DMS79 treated with DMSO at 0.1 percent for 48 hours (cell line): ENCODE measurements around the gene PREX1.

Experiments used
- DNase-seq: peaks from one replicate; lab custom pipeline; 2025; lab: John Stamatoyannopoulos, UW

PREX1 gene

GRCh38 chr20:48732081-48732829, 95.5 kb downstream of the PREX1 start:
- peak; percentile 21 for DNase-seq

- DNase-seq = no peak
These were observed 96.3 kb downstream of the PREX1 start for GRCh38 chr20:48731536-48731935.

- no peak for DNase-seq
These were observed 96.8 kb downstream of the PREX1 start for GRCh38 chr20:48730977-48731376.

- no peak for DNase-seq
These were observed 98.3 kb downstream of the PREX1 start for GRCh38 chr20:48729538-48729937.

- DNase-seq = no peak
These were observed 99.6 kb downstream of the PREX1 start for GRCh38 chr20:48728042-48728825.

GRCh38 chr20:48727226-48727625, 100.6 kb downstream of the PREX1 start:
- no peak for DNase-seq

GRCh38 chr20:48725555-48725991, 102.2 kb downstream of the PREX1 start:
- no peak for DNase-seq

- no peak for DNase-seq
These were observed 102.8 kb downstream of the PREX1 start for GRCh38 chr20:48724891-48725554.

GRCh38 chr20:48724382-48724781, 103.4 kb downstream of the PREX1 start:
- no peak for DNase-seq

GRCh38 chr20:48723308-48724264, 104.2 kb downstream of the PREX1 start:
- no peak for DNase-seq

- DNase-seq = no peak
These were observed 105.0 kb downstream of the PREX1 start for GRCh38 chr20:48722737-48723191.

- DNase-seq = no peak
These were observed 105.6 kb downstream of the PREX1 start for GRCh38 chr20:48722002-48722731.

GRCh38 chr20:48721324-48722001, 106.3 kb downstream of the PREX1 start:
- no peak for DNase-seq

- no peak for DNase-seq
These were observed 107.4 kb downstream of the PREX1 start for GRCh38 chr20:48720256-48720985.

- DNase-seq = no peak
These were observed 108.1 kb downstream of the PREX1 start for GRCh38 chr20:48719598-48720255.

- DNase-seq = no peak
These were observed 108.8 kb downstream of the PREX1 start for GRCh38 chr20:48718786-48719578.

- DNase-seq = no peak
These were observed 110.0 kb downstream of the PREX1 start for GRCh38 chr20:48717680-48718223.
